Tibial nerve (tissue), 4 donors: Measurements from ENCODE around the gene DESI2.

Experiments used
- EP300 ChIP-seq, 2 donors: sonication (generic); formaldehyde crosslinking; IDR thresholded peaks; one replicate each; pipeline ENCODE4 v1.6.1; 2017; ENCODE audit warnings: antibody characterized with exemption in 2 of 2, mild to moderate bottlenecking in 1 of 2
- POLR2A ChIP-seq, 2 donors: fragments of 450-650 bp; IDR thresholded peaks; one replicate each; pipeline ENCODE4 v1.6.1; 2017; ENCODE audit warnings: antibody characterized with exemption in 2 of 2, mild to moderate bottlenecking in 2 of 2, moderate library complexity in 2 of 2
- TF ChIP-seq, protein P1 (sequence below), 5 experiments: fragments of 200-600 bp in 3 of 5; fragments of 450-650 bp in 2 of 5; sonication (generic) in 3 of 5; IDR thresholded peaks; one replicate each; pipeline ENCODE4 v1.5.1; 2016 to 2019; ENCODE audit warnings: antibody characterized with exemption in 5 of 5, mild to moderate bottlenecking in 3 of 5, moderate library complexity in 2 of 5

GRCh38 chr1:244628789-244629188, 24.1 kb upstream of the DESI2 start:
- TF ChIP-seq, protein P1, sequence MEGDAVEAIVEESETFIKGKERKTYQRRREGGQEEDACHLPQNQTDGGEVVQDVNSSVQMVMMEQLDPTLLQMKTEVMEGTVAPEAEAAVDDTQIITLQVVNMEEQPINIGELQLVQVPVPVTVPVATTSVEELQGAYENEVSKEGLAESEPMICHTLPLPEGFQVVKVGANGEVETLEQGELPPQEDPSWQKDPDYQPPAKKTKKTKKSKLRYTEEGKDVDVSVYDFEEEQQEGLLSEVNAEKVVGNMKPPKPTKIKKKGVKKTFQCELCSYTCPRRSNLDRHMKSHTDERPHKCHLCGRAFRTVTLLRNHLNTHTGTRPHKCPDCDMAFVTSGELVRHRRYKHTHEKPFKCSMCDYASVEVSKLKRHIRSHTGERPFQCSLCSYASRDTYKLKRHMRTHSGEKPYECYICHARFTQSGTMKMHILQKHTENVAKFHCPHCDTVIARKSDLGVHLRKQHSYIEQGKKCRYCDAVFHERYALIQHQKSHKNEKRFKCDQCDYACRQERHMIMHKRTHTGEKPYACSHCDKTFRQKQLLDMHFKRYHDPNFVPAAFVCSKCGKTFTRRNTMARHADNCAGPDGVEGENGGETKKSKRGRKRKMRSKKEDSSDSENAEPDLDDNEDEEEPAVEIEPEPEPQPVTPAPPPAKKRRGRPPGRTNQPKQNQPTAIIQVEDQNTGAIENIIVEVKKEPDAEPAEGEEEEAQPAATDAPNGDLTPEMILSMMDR (IDR thresholded peaks at IDR 0.05): no peak
- no peak for TF ChIP-seq EP300 (IDR thresholded peaks at IDR 0.05)
- no peak for TF ChIP-seq POLR2A (IDR thresholded peaks at IDR 0.05)
